ENCODE data around the gene PIGU. TPM values are rescaled to one million over a fixed set of nuclear protein-coding genes. Genes with fewer than 3 reads are reported as not detected.

The PIGU gene
- total and polyA plus RNA-seq, 8 donors = 17.0 to 38.6 (median 30.3) TPM

DNA sequence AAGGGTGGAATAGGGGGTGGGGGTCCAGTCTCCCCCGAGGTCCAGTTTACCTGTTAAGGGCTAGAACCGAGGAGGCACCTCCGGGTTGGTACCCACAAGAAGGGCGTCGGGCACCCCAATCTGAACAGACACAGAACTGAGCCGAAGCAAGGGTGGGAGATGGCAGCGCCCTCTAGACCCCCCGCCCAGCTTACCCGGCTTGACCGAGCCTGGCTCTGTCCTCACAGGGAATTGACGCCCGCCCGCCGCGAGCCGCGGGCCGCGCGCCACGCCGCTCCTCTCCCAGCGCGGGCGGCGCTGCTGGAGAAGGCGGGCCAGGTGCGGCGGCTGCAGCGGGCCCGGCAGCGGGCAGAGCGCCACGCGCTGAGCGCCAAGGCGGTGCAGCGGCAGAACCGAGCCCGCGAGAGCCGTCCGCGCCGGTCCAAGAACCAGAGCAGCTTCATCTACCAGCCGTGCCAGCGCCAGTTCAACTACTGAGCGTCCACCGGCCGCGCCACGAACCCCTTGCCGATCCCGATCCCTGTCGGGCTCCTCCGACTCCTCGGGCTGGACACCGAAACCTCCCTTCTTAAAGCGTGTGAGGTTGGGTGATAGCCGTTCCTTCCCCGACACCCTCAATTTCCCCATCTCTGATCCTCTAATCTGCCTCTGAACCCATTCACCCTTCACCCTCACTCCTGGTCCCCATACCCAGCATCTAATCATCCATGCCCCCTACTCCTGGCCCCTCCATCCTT is 33.1 kb upstream of the PIGU start:
- ATAC-seq (peak; percentile 77), DNase-seq (peak in 3 of 4 donors; percentile 76 to 88 (median 80))
- TF ChIP-seq, protein P1, sequence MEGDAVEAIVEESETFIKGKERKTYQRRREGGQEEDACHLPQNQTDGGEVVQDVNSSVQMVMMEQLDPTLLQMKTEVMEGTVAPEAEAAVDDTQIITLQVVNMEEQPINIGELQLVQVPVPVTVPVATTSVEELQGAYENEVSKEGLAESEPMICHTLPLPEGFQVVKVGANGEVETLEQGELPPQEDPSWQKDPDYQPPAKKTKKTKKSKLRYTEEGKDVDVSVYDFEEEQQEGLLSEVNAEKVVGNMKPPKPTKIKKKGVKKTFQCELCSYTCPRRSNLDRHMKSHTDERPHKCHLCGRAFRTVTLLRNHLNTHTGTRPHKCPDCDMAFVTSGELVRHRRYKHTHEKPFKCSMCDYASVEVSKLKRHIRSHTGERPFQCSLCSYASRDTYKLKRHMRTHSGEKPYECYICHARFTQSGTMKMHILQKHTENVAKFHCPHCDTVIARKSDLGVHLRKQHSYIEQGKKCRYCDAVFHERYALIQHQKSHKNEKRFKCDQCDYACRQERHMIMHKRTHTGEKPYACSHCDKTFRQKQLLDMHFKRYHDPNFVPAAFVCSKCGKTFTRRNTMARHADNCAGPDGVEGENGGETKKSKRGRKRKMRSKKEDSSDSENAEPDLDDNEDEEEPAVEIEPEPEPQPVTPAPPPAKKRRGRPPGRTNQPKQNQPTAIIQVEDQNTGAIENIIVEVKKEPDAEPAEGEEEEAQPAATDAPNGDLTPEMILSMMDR (IDR thresholded peaks at IDR 0.05) = no peak
- intact Hi-C loops (cut with DNase I) = loop anchor here in 1 of 2 donors (10.0 kb wide), 1 partner anchor 175 kb away; no protein-coding TSS in a partner anchor
- peaks cover 0 to 24% of the 10 kb centered on the region in 2 donors for H3K36me3 ChIP-seq
- H3K4me1 ChIP-seq = peaks cover 7 to 47% of the 10 kb centered on the region in 2 donors
- peak overlapping the region; percentile 78 to 87 for H3K4me3 ChIP-seq
- no peaks in the 10 kb centered on the region for H3K9me3 ChIP-seq
- peaks cover 0 to 4% of the 10 kb centered on the region in 2 donors for H3K27me3 ChIP-seq
- H3K27ac ChIP-seq = peak overlapping the region; percentile 76 to 89

DNA sequence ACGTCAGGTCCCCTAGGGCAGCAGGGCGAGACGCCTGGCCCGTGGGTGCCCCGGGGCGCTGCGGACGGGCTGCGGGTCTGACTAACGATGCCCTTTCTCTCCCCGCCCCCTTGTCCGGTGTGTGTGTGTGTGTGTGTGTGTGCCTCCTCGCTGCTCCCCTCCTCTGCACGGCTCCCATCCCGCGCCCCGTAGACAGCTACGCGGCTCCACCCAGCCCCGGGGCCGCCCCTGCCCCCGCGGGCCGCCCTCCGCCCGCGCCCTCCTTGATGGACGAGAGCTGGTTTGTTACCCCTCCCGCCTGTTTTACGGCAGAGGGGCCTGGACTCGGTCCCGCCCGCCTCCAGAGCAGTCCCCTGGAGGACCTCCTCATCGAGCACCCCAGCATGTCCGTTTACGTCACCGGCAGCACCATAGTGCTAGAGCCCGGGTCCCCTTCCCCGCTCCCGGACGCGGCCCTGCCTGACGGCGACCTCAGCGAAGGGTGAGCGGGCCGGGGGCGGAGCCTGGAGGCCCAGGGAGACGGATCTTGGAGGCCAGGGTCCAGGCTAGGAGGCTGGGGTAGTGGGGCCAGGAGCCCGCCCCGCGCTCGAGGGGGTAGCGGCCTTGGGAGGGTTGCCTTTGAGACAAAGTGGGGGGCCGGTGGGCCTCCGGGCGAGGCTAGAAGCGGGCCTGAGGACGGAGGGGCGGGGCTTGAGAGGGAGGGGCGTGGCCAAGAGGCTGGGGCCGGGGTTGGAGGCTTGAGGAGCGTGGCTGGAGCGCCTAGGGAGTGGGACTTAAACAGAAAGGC is 32.3 kb upstream of the PIGU start:
- DNase-seq (peak; percentile 71 to 94 (median 85)), ATAC-seq (peak; percentile 84)
- intact Hi-C loops (cut with DNase I) = loop anchor here in 1 of 2 donors (10.0 kb wide), 1 partner anchor 174 kb away; no protein-coding TSS in a partner anchor
- Histone ChIP-seq H3K27ac (peak overlapping the region; percentile 76 to 89), H3K27me3 (peaks cover 0 to 4% of the 10 kb centered on the region in 2 donors), H3K4me1 (peaks cover 9 to 52% of the 10 kb centered on the region in 2 donors), H3K36me3 (peaks cover 0 to 18% of the 10 kb centered on the region in 2 donors), H3K9me3 (no peaks in the 10 kb centered on the region), H3K4me3 (peak overlapping the region; percentile 78 to 87)
- TF ChIP-seq, protein P1 (IDR thresholded peaks at IDR 0.05) = no peak

DNA sequence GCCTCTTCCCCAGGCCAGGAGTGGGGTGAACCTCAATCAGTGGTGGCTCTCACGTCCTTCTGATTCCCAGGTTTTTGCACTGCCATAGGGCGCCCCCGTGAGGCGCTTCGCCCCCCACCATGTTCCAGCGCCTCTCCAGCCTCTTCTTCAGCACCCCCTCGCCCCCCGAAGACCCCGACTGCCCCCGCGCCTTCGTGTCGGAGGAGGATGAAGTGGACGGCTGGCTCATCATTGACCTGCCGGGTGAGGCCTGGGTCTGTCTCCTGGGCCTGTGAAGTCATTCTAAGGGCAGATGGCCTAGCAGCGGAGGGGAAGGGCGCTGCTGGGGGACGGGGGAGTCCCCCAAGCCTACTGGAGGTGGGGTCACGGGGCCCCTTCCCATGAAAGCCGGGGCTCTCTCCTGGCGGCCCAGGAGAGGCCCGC is 31.7 kb upstream of the PIGU start:
- ATAC-seq = peak; percentile 4
- peak overlapping the region; percentile 78 to 87 for H3K4me3 ChIP-seq
- peak overlapping the region; percentile 76 to 89 for H3K27ac ChIP-seq
- peaks cover 0 to 12% of the 10 kb centered on the region in 2 donors for H3K36me3 ChIP-seq
- H3K27me3 ChIP-seq = peaks cover 0 to 4% of the 10 kb centered on the region in 2 donors
- peak in 3 of 4 donors; percentile 51 to 86 (median 55) for DNase-seq
- TF ChIP-seq, protein P1 (IDR thresholded peaks at IDR 0.05) = peak; percentile 33 to 47
- peaks cover 9 to 52% of the 10 kb centered on the region in 2 donors for H3K4me1 ChIP-seq
- intact Hi-C loops (cut with DNase I) = loop anchor here in 1 of 2 donors (10.0 kb wide), 1 partner anchor 174 kb away; no protein-coding TSS in a partner anchor
- H3K9me3 ChIP-seq = no peaks in the 10 kb centered on the region

DNA sequence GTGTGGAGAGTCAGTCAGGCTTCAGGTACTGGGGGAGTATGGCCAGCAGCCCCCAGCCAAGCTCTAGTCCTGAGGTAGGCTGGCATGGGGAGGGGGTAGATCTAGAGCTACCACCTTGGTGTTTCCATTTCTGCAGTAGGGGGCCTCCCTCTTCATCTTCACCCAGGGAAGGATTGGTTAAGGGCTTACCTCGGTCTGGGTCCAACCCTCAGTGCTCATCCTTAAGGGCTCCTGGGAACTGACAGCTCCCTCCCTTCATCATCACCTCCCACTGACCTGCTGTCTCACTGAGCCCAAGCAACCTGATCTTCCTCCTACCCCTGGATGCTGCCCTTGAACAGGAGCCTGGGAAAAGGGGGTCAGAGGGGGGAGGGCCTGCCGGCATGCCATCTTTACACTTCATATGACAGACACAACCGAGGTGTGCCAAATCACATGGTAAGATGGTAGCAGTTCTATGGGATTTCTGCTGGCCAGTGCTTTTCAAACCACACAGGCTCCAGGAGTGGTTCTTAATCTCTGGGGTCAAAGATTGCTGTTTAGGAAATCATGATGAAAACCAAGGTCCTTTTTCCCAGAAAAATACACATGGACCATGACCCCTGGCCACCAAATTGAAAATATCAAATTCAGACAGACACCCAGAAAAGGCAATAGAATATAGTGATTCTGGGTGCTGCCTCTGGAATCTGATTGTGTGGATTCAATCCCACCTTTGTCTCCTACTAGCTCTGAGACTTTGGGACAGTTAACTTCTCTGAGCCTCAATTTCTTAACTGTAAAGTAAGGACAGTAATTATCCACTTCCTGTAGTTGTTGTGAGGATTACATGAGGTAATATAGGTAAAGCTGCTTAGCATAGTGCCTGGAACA is 30.3 kb upstream of the PIGU start:
- DNase-seq = no peak
- ATAC-seq = no peak
- Histone ChIP-seq H3K9me3 (no peaks in the 10 kb centered on the region), H3K4me1 (peaks cover 9 to 51% of the 10 kb centered on the region in 2 donors), H3K4me3 (no peak overlapping the region), H3K27me3 (peaks cover 0 to 4% of the 10 kb centered on the region in 2 donors), H3K36me3 (no peaks in the 10 kb centered on the region), H3K27ac (peak overlapping the region in 1 of 2 donors; percentile 100)
- TF ChIP-seq, protein P1 (IDR thresholded peaks at IDR 0.05) = no peak
- intact Hi-C loops (cut with DNase I) = loop anchor here in 1 of 2 donors (10.0 kb wide), 1 partner anchor 172 kb away; no protein-coding TSS in a partner anchor
